A549 treated with ZK216348 at 1 μM for 4 hours (cell line): ENCODE measurements around the gene NKX6-1. TPM values are rescaled to one million over a fixed set of nuclear protein-coding genes. Genes with fewer than 3 reads are reported as not detected.

ENCODE experiments used
- total RNA-seq: library from RNA; stranded (reverse); fragments of 200-300 nt; extraction: Qiagen RNA extraction; gene quantifications from 5 replicates; pipeline ENCODE4 v1.2.3, GENCODE V29; 2022; ENCODE audit warnings: low read depth

The NKX6-1 gene
- 0.20 to 0.69 TPM (median 0.48 TPM) in 5 replicates for total RNA-seq

GRCh38 chr4:84498935-84499623, at the start of gene NKX6-1:
Gene NKX6-1, minus strand, starts transcription at chr4:84499292. Its CDS starts 1,064 bp downstream, at chr4:84498228.

Other genes starting within 250 kb of the NKX6-1 start
- gene CDS1, start 83.8 kb upstream of the NKX6-1 start, total RNA-seq, result 0.41 to 0.92 TPM (median 0.61 TPM) in 5 replicates